Activated T-cell treated with anti-CD3 and anti-CD28 coated beads, Interleukin-2, amount 50 U/mL, for 48 hours (primary cell): Measurements from ENCODE around the gene COPG2.
"Not testable (repeated sequence)": the region's sequence is repeated elsewhere in the genome, so short reads cannot be mapped to it uniquely, and the experiment has no call there.

Experiments used
- DNase-seq, 2 experiments: peaks; one replicate each; pipeline ENCODE4 v3.0.0-alpha.2; 2020

Gene COPG2

DNA sequence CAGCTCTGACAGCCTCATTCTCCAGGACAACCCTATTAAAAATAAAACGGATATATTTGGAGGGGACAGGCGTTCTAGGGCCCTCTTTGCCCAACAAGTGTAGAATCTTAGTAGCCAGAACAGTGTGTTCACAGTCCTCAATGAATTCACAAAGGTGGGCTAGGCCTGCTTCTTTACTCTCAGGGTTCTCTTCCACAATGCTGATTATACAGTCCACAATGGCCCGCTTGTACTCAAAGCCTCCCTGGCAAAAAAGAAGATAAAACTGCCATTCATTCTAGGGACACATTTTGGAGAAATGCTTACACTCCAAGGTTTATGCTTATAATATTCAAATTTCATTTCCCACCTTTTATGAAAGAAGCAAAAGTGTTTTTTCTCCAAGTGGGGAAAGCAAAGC is 114.1 kb downstream of the COPG2 start:
- no peak for DNase-seq

DNA sequence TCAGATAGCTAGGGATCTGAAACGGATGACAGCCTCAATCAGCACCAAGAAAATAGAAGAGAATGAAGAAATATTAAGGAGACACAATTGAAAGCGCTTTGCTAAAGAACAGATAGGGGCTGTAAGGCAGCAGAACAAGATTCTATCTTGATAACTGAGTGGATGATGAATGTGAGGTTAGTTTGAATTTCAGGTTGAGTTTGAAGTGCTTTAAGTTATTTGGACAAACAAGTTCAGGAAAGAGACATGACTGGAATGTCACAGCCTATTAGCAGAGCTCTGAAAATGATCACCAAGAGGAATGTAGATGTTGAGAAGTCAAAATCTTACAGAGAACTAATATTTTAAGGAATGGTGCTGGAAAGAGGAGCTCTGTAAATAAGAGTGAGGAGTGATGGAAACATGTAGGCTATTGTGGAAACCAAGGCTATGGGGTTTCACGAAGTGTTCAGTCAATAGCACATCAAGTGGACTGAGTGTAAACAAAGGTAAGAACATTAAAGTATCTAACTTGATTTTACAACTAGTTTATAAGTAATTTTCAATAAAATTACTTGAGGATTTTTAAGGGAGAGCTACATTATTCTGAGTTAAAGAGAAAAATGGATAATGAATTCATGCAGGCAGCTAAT is 115.0 kb downstream of the COPG2 start:
- no peak for DNase-seq

DNA sequence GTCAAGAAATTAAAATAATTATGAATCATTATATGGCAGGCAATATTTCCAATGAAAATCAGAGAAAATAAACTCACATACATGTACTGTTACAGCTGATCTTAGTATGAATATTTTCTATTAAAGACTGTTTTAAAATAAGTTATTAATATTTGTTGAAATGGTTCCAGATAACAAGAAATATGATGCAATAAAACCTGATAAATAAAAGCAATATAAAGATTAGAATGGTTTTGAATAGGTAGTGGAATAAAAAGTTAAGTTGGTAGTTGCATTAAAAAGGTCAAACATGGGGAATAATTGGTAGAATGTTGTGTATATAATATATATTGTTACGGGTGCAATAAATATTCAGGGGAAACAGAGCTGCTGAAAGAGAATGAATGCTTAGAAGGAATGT is 124.2 kb downstream of the COPG2 start:
- no peak for DNase-seq

DNA sequence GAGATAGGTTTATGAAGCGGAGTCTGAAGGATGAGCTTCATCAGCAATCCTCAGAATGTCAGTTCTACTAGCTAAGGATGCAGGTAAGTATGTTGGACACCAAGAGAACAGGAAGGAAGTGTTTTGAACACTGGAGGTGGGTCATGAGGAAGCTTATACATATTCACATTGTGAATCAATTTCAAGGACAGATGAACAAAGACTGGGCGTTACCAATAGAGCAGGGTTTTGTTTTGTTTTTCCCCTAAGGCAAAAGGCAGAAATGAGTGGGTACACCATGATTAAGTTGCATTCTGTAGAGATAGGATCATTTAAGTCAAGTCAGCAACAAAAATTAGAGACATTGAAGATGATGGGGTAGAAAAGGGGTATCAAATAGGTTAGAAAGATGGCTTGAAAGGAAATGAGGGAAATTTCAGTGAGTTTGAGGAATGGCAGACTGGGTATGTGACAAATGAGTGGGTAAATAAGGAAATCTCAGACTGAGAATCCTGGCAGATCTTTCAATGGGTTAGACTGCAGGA is 125.0 kb downstream of the COPG2 start:
- no peak for DNase-seq

DNA sequence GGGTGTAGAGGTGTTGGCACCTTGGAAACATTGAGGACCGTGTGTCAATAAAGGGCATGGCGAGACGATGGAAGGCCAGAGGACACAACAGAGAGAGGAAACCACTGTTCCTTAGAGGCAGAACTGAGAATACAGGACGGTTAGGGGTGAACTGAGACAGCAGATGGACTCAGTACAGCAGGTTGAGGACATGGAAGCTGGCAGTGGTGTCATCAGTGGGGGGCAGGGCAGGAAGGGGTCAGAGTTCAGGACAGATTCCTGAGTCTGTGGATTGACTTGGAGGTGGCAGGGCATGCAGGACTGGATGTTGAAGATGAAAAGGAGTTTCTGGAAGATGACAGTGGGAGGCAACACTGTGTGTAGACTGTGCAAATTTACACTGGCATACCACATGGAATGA is 126.3 kb downstream of the COPG2 start:
- DNase-seq = not testable (repeated sequence)

DNA sequence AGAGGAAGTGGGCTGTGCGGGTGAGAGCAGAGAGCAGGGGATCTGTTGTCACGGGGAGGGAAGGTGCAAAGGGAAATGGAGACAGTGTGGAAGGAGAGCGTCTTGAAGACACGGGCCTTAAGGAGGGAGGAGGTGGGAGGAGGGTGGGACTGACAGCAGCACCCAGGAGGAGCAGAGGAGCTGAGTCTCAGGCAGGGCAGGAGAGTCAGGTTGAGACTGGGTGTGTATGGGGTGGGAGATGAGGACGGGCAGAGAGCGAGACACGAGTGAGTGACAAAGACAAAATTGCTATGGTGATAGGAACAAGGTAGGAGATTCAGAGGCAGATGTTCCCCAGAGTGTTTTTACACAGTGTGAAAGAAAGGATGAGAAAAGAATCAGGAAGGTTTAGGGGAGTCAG is 127.3 kb downstream of the COPG2 start:
- DNase-seq = not testable (repeated sequence)

DNA sequence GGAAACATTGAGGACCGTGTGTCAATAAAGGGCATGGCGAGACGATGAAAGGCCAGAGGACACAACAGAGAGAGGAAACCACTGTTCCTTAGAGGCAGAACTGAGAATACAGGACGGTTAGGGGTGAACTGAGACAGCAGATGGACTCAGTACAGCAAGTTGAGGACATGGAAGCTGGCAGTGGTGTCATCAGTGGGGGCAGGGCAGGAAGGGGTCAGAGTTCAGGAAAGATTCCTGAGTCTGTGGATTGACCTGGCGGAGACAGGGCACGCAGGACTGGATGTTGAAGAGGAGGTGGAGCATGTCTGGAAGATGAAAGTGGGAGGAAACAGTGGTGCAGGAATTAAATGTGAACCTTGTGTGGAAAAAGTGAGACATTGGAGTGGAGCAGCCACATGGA is 130.7 kb downstream of the COPG2 start:
- not testable (repeated sequence) for DNase-seq

DNA sequence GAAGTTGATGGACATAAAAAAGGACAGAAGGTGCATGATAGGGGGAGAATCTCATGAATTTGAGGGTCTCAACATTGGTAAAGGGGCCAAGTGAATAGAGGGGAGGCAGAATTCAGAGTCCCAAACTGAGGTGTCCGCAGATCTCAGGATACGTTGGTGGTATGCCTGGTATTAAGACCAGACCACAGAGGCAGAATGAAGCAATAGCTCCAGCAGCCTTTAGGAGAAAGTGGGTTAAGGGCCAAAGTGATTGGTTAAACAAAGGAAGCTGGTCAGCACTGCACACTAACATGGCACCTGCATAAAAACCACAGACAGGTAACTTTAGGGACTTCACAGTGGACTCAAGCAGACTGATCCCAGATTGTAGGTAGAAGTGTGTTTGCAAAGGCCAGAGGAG is 139.1 kb downstream of the COPG2 start:
- no peak for DNase-seq

DNA sequence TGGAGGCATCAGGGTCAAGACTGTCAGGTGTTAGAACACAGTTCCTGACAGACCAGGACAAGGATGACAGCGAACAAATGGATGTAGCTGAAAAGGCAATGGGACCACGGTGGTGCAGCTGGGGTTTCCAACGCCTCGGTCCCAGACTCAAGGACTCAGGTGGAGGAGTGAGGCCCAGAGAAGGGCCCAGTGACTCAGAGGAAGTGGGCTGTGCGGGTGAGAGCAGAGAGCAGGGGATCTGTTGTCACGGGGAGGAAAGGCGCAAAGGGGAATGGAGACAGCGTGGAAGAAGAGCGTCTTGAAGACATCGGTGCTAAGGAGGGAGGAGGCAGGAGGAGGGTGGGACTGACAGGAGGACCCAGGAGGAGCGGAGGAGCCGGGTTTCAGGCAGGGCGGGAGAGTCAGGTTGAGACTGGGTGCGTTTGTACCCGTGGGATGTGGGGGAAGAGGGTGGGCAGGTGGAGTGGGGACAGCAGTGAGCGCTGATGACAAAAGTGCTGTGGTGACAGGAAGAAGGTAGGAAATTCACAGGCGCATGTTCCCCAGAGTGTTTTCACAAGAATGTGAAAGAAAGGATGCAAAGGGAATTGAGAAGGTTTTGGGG is 140.7 kb downstream of the COPG2 start:
- DNase-seq = not testable (repeated sequence)

DNA sequence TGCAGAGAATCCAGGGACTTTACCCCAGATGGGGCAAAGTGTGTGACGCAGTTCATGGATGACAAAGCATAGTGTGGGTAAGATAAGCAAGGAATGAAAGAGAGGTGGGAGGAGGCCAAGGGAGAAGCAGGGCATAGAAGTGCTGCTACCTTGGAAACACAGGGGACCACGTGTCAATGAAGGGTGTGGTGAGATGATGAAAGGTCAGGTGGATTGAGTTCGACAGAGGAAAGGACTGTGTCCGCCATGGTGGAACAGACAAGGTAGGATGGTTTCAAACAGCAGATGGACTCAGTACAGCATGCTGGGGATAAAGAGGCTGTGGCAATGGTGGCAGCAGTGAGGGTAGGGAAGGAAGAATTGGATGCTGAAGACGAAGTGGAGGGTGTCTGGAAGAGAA is 143.9 kb downstream of the COPG2 start:
- no peak for DNase-seq

DNA sequence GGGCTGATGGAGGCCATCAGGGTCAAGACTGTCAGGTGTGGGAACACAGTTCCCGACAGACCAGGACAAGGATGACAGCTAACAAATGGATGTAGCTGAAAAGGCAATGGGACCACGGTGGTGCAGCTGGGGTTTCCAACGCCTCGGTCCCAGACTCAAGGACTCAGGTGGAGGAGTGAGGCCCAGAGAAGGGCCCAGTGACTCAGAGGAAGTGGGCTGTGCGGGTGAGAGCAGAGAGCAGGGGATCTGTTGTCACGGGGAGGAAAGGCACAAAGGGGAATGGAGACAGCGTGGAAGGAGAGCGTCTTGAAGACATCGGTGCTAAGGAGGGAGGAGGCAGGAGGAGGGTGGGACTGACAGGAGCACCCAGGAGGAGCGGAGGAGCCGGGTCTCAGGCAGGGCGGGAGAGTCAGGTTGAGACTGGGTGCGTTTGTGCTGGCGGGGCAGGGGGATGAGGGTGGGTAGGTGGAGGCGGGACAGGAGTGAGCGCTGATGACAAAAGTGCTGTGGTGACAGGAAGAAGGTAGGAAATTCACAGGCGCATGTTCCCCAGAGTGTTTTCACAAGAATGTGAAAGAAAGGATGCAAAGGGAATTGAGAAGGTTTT is 144.9 kb downstream of the COPG2 start:
- not testable (repeated sequence) for DNase-seq

DNA sequence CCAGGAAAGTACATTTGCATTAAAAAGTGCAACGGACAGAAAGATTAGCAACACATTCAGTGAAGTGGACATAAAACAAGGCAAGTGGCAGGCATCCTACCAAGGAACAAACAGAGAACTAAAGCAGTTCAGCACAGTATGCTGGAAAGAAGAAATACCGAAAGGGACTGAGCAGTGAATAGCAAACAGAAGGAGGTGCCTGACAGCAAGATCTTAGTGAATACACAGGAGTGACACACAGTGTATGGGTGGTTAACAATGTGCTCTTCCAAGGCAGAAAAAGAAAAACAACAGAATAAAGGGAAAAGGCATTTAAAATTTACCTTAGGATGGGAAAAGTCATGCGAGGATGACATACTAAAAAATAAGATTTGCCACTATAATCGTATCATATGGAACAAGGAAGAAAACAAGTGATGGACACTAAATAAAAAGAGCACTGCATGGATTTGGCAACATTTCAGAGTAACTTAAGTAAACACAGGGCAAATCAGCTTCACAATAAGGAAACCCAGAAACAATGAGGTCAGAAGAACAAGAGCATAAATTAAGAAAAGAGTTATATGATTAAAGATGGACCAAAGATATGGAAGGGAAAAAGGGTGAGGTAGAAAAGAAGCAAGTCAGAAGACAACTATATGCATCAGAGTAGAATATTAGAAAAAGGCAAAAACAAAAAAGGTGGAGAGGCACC is 147.1 kb downstream of the COPG2 start:
- no peak for DNase-seq

DNA sequence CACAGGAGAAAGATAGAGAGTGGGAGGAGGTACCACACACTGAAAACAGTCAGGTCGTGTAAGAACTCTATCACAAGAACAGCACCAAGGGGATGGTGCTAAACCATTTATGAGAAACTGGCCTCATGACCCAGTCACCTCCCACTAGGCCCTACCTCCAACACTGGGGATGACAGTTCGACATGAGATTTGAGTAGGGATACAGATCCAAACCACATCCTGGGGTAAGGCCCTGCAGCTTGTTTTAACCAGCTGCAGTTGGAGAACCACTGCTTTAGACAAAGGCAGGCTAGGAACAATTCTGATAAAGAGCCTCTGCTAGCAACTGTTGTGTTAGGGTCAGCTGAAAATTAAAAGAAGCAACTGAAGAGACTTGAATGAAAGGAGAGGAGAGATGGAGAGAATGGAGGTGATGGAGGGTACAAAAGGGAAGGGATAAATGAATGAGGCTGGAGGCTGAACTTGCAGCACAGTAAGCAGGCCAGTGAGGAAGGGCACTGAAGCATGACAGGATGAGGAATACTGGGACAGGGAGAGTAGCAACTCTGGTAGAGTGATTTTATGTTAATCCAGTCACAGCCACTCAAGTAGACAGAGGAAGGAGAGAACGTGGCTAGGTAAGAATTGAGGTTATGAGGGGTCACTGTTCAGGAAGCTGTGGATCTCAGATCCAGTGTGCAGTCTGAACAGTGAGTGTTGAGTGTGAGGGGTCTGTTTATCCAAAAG is 153.1 kb downstream of the COPG2 start:
- DNase-seq = no peak

DNA sequence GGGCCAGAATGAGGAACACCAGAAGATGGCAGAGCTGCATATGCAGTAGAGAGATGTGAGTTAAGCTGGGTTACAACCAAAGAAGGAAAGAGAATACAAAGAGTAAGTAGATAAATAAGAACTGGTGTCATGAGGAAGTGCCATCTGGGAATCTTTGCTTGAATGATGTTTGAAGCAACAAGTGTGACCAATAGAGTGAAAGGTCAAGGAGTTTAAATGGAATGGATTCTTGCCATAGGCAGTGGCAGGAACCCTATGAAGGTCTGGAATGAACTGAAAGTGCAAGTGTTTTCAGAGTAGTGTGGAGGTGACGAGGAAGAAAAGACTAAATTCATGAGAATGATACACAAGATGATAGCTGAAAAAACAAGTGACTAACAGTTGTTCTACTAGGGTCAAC is 155.1 kb downstream of the COPG2 start:
- no peak for DNase-seq

DNA sequence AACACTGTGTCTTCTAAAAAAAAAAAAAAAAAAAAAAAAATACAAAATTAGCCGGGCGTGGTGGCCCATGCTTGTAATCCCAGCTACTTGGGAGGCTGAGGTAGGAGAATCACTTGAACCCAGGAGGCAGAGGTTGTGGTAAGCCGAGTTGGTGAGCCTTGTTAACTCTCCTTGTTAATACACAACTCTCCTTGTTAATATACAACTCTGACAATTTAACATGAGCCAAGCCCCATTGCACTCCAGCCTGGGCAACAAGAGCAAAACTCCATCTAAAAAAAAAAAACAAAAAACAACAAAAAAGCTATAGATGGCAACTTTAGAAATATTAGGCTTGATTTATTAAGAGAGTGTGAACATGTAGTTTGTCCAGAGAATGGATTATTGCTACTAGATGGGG is 156.5 kb downstream of the COPG2 start:
- DNase-seq = not testable (repeated sequence)

DNA sequence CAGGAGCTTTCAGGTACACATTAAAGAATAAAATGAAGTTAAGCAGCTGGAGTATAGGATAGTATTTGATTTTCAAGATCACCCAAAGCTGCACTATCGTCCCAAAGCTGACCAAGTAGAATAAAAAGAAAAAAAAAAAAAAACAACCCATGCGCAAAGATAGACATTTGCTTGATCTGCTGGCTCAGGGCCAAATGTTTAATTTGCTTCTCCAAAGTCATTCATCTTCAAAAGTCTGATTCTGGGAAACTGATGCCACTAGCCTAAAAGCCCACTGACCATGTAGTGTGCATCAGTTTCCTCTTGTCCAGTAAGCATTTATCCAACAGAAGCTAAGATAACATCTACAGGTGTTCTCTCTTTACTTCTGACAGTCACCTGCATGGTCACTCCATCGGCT is 162.2 kb downstream of the COPG2 start:
- no peak for DNase-seq

DNA sequence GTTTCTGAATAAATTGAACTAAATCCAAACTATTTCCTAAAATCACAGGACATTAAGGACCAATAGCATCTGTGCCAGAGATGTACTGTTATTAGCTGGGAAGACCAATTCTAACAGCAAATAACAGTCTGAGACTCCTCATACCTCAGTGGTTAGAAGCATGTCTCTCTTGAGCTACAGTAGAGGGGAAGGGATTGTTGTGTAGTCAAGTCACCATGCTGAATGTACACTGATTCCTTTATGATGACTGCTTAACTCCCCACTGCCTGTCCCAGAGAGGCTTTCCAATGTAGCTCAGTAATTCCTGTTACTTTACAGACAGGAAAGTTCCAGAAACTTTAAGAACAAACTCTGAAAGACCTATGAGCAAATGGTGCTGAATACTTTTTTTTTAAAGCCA is 162.8 kb downstream of the COPG2 start:
- no peak for DNase-seq

DNA sequence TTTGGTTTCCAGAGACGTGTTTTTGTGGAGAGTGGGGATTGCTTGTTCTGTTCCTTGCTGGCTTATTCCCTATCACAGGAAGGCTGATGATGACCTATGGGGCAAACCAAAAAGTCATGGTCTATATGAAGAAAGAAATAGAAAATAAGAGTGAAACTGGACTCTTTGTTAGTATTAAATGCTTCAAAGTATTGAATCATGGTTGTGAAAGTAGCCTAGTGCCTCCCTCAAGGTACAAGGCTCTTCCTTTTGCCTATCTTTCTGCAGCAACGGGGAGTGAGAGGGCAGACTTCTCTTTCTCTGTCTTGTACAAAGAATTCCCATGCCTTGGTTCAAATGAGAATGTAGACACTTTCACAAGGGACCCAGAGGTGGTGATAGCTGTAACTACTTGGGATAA is 167.6 kb downstream of the COPG2 start:
- DNase-seq = no peak

DNA sequence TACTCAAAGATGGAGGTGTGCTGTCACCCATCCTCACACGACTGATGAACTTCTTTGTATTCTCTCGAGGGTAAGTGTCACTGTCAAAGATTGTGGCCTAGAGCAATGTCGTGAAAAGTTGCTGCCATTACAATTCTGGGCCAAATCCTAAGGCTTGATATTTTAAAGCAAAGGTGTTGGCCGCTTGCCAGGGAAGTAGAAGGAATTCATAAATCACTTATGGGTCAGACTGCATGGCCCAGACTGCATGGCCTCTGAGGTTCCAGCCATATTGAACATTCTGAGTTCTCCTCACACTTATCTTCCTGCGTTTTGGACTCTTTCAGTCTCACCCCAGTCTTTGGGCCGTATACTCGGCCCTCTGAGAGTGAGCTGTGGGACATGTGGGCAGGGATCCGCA is 168.1 kb downstream of the COPG2 start:
- no peak for DNase-seq

DNA sequence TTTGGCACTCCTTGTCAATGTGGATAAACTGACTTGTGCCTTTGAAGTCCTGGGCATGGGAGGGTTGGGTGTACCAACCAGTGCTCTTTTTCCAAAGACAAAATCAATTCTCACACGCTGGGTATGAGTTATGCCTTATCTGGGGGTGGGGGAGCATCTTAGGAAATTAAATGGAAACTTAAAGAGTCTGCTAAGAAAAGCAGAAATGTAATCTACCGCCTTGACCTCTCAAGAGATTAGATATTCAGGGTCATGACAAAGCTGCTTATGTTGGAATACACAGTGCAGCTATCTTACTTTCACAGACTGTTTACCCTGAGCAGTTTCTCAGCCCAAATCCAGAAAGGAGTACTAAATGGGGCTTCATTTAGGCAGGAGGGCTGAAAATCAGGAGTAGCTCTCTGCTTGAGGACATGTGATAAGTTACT is 174.1 kb downstream of the COPG2 start:
- no peak for DNase-seq

DNA sequence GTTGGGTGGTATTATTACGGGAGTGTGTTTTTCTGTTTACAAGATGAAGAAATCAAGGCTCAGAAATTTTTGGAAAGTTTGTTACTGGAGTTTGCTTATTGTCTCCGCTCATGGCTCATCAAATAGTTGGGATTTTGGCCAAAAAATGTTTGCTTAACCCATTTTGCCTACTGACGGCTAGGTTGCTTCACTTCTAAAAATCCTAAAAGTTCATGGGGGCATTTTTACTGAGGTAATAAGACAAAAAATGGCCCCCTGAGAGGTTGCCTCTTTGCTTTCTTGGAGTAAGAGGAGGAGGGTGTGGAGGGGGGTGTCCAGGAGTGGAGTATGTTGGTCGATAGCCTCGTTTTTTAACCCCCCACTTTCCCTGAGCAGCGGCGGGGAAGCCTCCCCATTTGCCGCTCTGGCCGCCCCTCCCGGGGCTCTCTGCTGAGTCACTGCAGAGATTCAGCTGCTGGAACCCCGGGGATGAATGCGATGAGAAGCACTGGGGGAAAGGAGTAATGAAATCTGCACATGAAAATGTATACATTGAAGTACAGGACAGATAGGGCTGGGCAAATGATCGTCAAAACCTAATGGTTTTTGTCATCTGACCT is 175.2 kb downstream of the COPG2 start:
- no peak for DNase-seq

DNA sequence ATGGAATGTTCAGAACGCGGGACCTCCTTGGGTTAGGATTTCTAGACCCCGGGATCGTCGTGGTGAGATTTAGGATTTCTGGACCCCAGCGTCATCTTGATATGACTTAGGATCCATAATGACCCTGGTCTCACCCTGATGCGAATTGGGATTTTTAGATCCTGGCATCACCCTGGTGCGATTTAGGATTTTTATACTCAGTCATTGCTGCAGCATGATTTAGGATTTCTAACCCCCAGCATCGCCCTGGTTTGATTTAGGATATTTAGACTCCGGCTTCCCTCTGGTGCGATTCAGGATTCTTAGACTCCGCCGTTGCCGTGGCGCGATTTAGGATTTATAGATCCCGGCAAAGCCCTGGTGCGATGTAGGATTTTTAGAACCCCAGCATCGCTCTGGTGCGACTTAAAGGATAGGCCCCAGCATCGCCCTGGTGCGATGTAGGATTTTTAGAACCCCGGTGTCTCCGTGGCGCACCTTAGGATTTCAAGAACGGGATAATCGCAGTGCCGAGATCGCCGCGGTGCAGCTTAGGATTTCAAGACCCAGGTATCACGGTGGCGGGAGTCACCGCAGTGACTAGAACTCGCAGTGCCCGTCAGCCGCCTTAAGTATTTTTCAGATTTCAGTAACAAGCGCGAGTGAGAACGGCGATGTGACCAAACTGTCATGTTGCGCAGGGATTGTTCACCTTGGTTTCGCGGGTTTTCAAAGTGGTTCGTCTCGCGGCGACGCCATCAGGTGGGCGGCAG is 175.8 kb downstream of the COPG2 start:
- DNase-seq = peak in 1 of 2 experiments; percentile 34
